ENCODE results near the gene AADAT.
"Not testable (repeated sequence)": the region's sequence is repeated elsewhere in the genome, so short reads cannot be mapped to it uniquely, and the experiment has no call there.

AADAT gene

DNA sequence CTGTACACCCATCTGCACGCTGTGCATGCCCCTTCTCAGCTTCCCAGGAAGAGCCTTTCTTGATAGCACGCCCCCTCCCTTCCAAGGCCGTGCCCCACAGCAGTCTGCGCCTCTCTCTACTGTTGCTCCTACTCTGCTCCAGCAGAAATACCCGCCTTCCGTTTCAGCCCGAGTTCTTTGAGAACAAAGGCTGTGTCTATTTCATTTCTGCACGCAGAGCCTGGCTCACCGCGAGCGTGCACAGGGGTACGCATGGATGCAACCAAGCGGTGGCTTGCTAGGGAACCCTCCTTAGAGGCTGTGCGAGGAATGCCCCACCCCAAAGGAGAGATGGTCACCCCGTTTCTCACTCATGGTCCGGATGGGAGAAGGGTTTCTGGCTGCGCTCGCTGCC lies 485 bp downstream of the AADAT start:
- peak; percentile 52 for DNase-seq (ENCODE audit: low read depth)

- peak; percentile 4 for DNase-seq (ENCODE audit: low read depth)
These were observed 1.0 kb downstream of the AADAT start for GRCh38 chr4:170088716-170089115.

GRCh38 chr4:170087163-170087700 lies 2.5 kb downstream of the AADAT start:
- no peak for DNase-seq (ENCODE audit: low read depth)

DNA sequence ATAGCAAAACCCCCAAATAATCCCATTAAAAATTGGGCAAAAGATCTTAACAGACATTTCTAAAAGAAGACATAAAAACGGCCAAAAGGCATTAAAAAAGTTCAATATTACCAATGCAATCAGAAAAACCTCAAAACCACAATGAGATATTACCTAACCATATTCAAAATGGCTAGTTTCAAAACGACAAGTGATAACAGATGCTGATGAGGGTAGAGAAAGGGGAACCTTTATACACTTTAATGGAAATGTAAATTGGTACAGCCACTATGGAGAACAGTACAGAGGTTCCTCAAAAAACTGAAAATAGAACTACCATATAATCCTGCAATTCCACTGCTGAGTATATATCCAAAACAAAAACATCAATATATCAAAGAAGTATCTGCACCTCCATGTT lies 6.2 kb downstream of the AADAT start:
- DNase-seq (ENCODE audit: low read depth), result no peak

GRCh38 chr4:170080496-170080895 lies 9.3 kb downstream of the AADAT start:
- DNase-seq (ENCODE audit: low read depth), result no peak

DNA sequence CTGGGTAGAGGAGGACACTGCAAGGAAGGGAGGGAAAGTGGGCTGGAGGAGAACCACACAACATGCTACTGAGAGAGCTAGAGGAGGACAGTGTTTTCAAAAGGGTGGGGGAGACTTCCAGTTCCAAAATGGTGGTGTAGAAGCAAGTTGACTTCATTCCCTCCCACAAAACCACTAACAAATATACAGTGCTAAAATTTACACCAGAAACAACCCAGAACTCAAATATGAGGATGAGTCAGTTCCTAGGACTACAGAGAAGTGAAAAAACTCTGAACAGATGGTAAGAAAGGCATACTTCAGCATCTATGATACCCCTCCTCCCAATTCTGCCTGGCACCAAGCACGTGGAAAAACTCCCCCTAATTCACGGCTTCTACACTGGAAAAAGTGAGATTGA lies 9.8 kb downstream of the AADAT start:
- DNase-seq (ENCODE audit: low read depth), result peak; percentile 3

GRCh38 chr4:170071196-170071595 lies 18.6 kb downstream of the AADAT start:
- no peak for DNase-seq (ENCODE audit: low read depth)

DNA sequence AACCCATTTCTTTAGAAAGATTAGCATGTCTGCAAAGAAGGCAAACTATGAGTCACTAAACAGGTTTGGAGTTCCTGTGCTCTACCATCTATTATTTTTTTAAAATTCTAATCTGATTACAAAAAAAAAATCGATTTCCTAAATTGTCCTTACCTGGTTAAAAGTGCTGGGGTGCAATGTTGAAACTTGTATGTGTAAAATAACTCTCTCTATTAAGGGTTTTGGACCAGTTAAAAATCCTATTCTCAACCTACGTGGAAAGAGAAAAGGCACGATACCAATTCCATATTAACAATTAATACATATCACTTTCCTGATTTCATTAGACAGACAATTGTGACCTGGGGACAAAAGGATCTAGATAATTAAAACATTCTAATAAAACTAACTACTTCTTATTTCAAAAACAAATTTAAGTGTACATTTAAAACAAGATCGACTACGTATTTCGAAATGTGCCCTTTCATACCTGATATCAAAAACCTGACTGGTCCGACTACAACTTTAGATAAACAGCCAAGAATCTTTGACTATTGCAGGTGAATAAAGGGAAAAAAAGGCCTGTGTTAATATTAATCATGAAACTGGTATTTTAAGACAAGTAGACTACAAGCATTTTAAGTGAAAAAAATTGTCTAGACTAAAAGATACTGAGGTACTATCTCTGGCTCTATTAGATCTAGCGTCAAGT lies 21.2 kb downstream of the AADAT start:
- DNase-seq (ENCODE audit: low read depth), result no peak

- no peak for DNase-seq (ENCODE audit: low read depth)
These were observed 30.3 kb downstream of the AADAT start for GRCh38 chr4:170059421-170059820.

- no peak for DNase-seq (ENCODE audit: low read depth)
These were observed 30.9 kb downstream of the AADAT start for GRCh38 chr4:170058826-170059225.

DNA sequence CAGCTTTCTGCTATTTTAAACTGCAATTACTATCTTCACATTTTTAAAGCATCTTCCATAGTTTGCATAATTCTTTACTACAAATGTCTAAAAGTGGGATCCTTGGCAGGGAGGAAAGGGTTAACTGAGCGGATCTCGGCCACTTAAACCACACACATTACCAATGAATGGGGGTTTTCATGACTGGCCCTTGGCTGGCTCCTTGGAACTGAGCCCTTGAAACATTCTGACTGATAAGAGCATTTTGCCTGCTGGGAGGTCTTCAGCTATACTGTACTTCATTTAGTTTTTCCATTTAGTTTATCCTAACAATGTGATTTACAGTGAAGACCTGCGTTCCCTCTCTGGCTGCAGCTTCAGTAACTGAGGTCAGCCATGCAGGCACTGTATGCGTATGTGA lies 31.9 kb downstream of the AADAT start:
- no peak for DNase-seq (ENCODE audit: low read depth)

DNA sequence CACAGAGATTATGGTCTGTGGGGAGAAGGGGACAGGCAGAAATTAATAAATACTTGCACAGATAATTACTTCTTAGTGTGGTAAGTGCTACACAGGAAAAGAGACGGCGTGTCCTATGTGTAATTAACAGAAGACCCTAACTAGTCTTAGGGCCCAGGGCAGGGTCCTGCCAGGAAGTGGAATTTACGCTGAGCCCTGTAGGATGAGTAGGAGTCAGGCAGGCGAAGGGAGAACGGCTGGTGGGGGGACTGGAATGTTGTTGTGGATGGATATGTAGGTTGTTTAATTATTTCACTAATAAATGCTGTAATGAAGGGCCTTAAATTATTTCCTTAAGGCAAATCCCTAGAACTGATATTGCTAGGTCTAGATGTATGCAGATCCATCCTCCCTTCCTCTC lies 36.8 kb downstream of the AADAT start:
- DNase-seq (ENCODE audit: low read depth), result no peak

DNA sequence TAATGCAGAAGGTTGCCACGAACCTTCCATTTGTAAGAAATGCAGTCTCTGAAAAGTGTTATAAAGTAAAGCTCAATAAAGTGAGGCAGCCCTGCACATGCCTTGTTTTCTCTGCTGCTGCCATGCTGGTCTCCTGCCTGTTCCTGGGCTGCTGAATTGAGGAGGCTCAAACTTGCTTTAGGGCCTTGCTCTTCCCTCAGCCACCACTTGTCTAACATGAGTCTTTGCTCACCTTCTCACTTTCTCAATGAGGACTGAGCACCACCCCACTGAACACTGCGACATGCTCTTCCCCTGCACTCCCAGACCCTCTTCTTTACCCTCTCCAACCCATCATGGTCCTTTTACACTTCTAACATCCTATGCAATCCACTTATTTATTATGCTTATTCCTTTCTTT lies 38.4 kb downstream of the AADAT start:
- no peak for DNase-seq (ENCODE audit: low read depth)

DNA sequence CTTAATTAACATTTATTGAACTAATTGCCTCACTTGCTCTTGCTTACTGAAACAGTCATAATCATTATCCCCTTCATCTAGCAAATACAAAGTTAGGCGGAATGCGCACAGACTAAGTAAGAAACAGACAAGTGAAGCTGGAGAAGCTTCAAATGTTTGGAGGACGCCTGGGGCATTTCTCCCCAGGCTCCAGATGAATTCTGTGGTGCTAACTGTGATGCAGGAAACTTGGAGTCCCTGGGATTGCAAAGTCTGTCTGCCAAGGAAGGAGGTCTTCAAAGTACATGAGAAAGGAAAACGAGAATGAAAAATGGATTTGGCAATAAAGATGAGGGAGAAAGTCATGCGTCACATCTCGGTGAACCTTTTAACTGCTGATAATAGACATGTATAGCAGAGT lies 40.0 kb downstream of the AADAT start:
- no peak for DNase-seq (ENCODE audit: low read depth)

DNA sequence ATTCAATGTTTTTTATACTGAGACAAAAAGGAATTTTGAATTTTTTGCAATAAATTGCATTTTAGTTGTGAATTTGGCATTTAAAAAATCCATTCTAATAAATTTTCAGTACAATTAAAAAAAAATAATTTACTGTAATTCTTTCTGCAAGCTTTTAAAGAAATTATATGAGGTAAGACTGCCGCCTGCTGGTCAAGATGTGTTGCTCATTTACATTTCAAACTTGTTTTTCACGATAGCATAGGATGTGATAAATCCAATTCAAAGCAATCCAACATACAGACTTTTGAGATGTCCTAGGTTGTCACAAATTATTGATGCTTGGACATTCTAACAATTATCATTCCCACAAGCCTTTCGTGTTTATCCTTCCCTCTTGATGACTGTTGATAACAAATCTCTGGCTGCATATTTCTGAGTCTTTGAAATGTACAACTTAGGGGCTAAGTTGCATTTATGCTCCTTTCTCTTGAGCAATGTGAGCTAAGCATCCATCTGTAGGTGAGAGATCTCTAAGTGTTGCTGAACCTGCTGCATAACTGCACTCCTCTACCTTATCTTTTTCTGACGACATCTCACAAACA lies 41.9 kb downstream of the AADAT start:
- DNase-seq (ENCODE audit: low read depth), result peak; percentile 73

GRCh38 chr4:170046156-170046555 lies 43.6 kb downstream of the AADAT start:
- DNase-seq (ENCODE audit: low read depth), result not testable (repeated sequence)

DNA sequence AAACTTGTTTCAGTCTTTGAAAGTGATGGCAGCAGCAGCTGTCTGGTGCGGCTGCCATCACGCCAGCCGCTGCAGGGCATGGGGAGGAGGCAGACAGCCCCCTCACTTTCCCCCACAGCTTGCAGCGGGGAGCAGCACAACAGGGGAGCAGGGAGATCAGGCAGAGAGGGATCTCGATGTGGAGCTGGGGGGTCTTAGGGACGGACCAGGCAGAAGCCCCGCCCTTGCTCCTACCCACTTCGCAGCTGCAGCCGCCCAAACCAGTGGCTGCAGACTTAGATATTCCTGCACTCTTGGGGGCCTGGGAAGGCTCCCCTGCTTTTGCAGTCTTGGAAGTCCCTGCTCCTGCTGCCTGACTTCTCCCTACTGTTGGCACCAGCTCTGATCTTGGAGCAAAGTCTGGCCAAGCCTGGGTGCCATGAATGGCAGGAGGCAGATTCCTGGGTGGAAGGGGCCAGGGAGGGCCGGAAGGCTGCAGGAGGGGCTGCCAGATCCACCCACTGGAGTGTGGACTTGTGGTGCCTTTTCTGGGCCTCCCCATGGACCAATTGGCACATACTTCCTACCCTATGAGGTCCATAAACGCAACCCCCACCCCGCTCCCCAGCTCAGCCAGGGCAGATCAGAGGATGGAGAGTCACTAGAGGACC lies 49.6 kb downstream of the AADAT start:
- no peak for DNase-seq (ENCODE audit: low read depth)

DNA sequence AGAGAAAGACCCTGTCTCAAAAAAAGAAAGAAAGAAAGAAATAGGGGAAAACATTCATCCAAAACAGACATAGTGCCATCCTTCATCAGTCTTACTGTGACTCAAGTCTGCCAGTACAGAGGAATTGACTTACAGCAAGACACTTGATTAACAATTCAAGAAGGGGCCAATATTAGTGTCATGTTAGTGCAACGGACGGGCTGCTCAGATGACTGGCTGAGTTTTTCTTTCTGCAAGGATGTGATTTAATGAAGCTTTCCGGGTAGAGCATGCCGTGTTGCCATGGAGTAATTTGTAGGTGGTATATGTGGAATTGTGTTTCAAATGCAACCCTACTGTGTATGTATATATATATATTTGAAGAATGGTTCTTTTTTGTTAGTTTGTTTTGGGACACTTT lies 51.0 kb downstream of the AADAT start:
- DNase-seq (ENCODE audit: low read depth), result no peak

DNA sequence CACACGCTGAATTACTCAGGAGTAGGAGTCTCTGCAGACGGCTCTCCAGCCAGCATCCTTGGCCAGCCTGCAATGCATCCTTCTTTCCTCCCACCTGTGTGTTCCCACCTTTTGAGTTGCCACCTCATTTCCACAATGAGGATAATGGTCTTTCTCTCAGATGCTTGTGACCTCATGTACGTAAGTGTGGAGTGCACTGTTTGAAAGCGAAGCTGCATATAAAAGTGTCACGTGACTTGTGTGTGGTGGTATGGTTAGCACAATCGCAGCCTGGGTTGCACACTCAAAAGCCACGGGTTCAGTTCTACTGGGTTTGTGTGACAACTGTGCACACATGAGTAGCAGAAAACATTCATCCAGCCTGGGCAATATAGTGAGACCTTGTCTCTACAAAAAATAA lies 51.5 kb downstream of the AADAT start:
- no peak for DNase-seq (ENCODE audit: low read depth)

DNA sequence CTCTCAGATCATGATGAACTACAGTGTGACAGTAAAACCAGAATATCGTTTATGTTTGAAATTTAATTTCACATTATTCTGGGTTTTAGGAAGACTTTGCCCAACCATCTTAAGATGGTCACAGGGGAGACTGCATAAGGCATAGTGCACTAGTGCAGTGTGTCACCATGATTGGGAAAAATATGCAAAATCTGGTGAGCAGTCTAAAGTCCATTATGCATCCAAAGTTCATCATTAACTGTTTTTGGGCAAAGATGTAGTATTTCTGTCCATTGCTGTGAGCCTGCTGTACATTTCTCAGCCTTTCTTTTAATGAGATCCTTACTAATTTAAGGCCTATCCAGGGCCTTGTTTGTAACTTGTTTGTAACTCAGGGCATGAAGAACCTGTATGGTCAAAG lies 52.3 kb downstream of the AADAT start:
- DNase-seq (ENCODE audit: low read depth), result no peak

GRCh38 chr4:170035845-170036244 lies 53.9 kb downstream of the AADAT start:
- no peak for DNase-seq (ENCODE audit: low read depth)

GRCh38 chr4:170035231-170035630 lies 54.5 kb downstream of the AADAT start:
- DNase-seq (ENCODE audit: low read depth), result no peak

DNA sequence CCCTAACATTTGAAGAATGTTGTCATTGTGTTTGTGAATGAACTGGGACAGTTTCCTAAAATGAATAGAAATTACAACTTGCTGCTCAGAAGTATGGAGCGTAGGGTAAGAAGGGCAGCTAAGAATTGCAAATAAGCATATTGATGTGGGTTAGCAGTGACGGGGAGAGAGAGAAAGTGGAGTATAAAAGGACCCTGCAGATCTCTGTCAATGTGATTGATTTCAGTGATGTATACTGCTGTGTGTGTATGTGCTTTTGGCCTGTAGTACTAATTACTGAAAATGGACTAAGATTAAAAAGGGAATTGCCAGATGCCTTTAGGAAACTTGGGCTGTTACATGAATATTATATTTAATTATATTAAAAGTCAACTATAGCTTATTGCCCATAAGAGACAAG lies 55.8 kb downstream of the AADAT start:
- no peak for DNase-seq (ENCODE audit: low read depth)
